ENCODE data around the gene ZSCAN2. TPM values are rescaled to one million over a fixed set of nuclear protein-coding genes. Genes with fewer than 3 reads are reported as not detected.
A peak's percentile ranks its signal among the peaks of the same experiment; 100 is the strongest.

Gene ZSCAN2
- total RNA-seq, 1 donor from 2014 or later = 16.2 TPM

- Mint-ChIP-seq H3K27me3 (ENCODE audit: low read depth, unreplicated experiment) (peaks cover 3% of the 10 kb centered on the region), H3K27ac (ENCODE audit: unreplicated experiment) (peak overlapping the region; percentile 75), H3K36me3 (ENCODE audit: low read depth, unreplicated experiment) (peaks cover 15% of the 10 kb centered on the region), H3K4me1 (ENCODE audit: low read depth, unreplicated experiment) (peaks cover 20% of the 10 kb centered on the region), H3K4me3 (ENCODE audit: unreplicated experiment) (peak overlapping the region; percentile 93), H3K9me3 (ENCODE audit: unreplicated experiment) (peaks cover 3% of the 10 kb centered on the region)
- Histone ChIP-seq H2AFZ (ENCODE audit: low read depth, low read length) (no peak overlapping the region), H3K27ac (ENCODE audit: low read depth, low read length) (peak overlapping the region; percentile 91), H3K9ac (ENCODE audit: low read length) (peak overlapping the region; percentile 93), H3K4me1 (ENCODE audit: insufficient read depth, low read length) (peaks cover 29% of the 10 kb centered on the region), H4K20me1 (ENCODE audit: insufficient read depth, low read length) (peaks cover 2% of the 10 kb centered on the region), H3K4me3 (ENCODE audit: insufficient read depth, low read depth, low read length) (peak overlapping the region; percentile 90), H3K9me3 (ENCODE audit: insufficient read depth, low read depth, low read length) (no peaks in the 10 kb centered on the region), H3K79me2 (ENCODE audit: insufficient read depth, low read length) (peaks cover 24% of the 10 kb centered on the region), H3K27me3 (ENCODE audit: insufficient read depth, low read length) (no peaks in the 10 kb centered on the region), H3K4me2 (ENCODE audit: low read length) (peak overlapping the region; percentile 96), H3K36me3 (ENCODE audit: insufficient read depth, low read length) (no peaks in the 10 kb centered on the region)
- peak; percentile 62 for DNase-seq (ENCODE audit: low read depth)
- FAIRE-seq = no peak
- TF ChIP-seq EZH2 (IDR thresholded peaks at IDR 0.05; ENCODE audit: insufficient read depth, low read length) = no peak
- TF ChIP-seq CTCF (IDR thresholded peaks at IDR 0.05; ENCODE audit: insufficient read depth, low read depth, low read length) = peak; percentile 57
These were observed 54.1 kb downstream of the ZSCAN2 start for GRCh38 chr15:84654689-84655453.

GRCh38 chr15:84656972-84657371, 56.2 kb downstream of the ZSCAN2 start:
- no peak for DNase-seq (ENCODE audit: low read depth)
- FAIRE-seq = no peak
- Mint-ChIP-seq H3K27me3 (ENCODE audit: low read depth, unreplicated experiment) (peaks cover 3% of the 10 kb centered on the region), H3K9me3 (ENCODE audit: unreplicated experiment) (peaks cover 3% of the 10 kb centered on the region), H3K4me3 (ENCODE audit: unreplicated experiment) (peak overlapping the region; percentile 75), H3K36me3 (ENCODE audit: low read depth, unreplicated experiment) (peaks cover 11% of the 10 kb centered on the region), H3K27ac (ENCODE audit: unreplicated experiment) (no peak overlapping the region), H3K4me1 (ENCODE audit: low read depth, unreplicated experiment) (peaks cover 16% of the 10 kb centered on the region)
- Histone ChIP-seq H3K9ac (ENCODE audit: low read length) (no peak overlapping the region), H3K27ac (ENCODE audit: low read depth, low read length) (no peak overlapping the region), H3K36me3 (ENCODE audit: insufficient read depth, low read length) (no peaks in the 10 kb centered on the region), H3K9me3 (ENCODE audit: insufficient read depth, low read depth, low read length) (no peaks in the 10 kb centered on the region), H3K27me3 (ENCODE audit: insufficient read depth, low read length) (no peaks in the 10 kb centered on the region), H3K4me2 (ENCODE audit: low read length) (peak overlapping the region; percentile 88), H4K20me1 (ENCODE audit: insufficient read depth, low read length) (peaks cover 2% of the 10 kb centered on the region), H3K4me1 (ENCODE audit: insufficient read depth, low read length) (peaks cover 25% of the 10 kb centered on the region), H3K4me3 (ENCODE audit: insufficient read depth, low read depth, low read length) (peak overlapping the region; percentile 60), H3K79me2 (ENCODE audit: insufficient read depth, low read length) (peaks cover 21% of the 10 kb centered on the region), H2AFZ (ENCODE audit: low read depth, low read length) (no peak overlapping the region)
- TF ChIP-seq CTCF (IDR thresholded peaks at IDR 0.05; ENCODE audit: insufficient read depth, low read depth, low read length) (no peak), EZH2 (IDR thresholded peaks at IDR 0.05; ENCODE audit: insufficient read depth, low read length) (no peak)

GRCh38 chr15:84657748-84658079, 56.9 kb downstream of the ZSCAN2 start:
- Histone ChIP-seq H3K36me3 (ENCODE audit: insufficient read depth, low read length) (no peaks in the 10 kb centered on the region), H3K27ac (ENCODE audit: low read depth, low read length) (peak overlapping the region; percentile 31), H3K4me3 (ENCODE audit: insufficient read depth, low read depth, low read length) (peak overlapping the region; percentile 60), H4K20me1 (ENCODE audit: insufficient read depth, low read length) (peaks cover 2% of the 10 kb centered on the region), H3K4me2 (ENCODE audit: low read length) (peak overlapping the region; percentile 88), H3K4me1 (ENCODE audit: insufficient read depth, low read length) (peaks cover 25% of the 10 kb centered on the region), H2AFZ (ENCODE audit: low read depth, low read length) (peak overlapping the region; percentile 58), H3K9me3 (ENCODE audit: insufficient read depth, low read depth, low read length) (no peaks in the 10 kb centered on the region), H3K9ac (ENCODE audit: low read length) (peak overlapping the region; percentile 79), H3K79me2 (ENCODE audit: insufficient read depth, low read length) (peaks cover 14% of the 10 kb centered on the region), H3K27me3 (ENCODE audit: insufficient read depth, low read length) (no peaks in the 10 kb centered on the region)
- Mint-ChIP-seq H3K4me1 (ENCODE audit: low read depth, unreplicated experiment) (peaks cover 12% of the 10 kb centered on the region), H3K9me3 (ENCODE audit: unreplicated experiment) (peaks cover 3% of the 10 kb centered on the region), H3K36me3 (ENCODE audit: low read depth, unreplicated experiment) (peaks cover 11% of the 10 kb centered on the region), H3K4me3 (ENCODE audit: unreplicated experiment) (peak overlapping the region; percentile 75), H3K27ac (ENCODE audit: unreplicated experiment) (no peak overlapping the region), H3K27me3 (ENCODE audit: low read depth, unreplicated experiment) (peaks cover 3% of the 10 kb centered on the region)
- no peak for DNase-seq (ENCODE audit: low read depth)
- no peak for TF ChIP-seq EZH2 (IDR thresholded peaks at IDR 0.05; ENCODE audit: insufficient read depth, low read length)
- no peak for FAIRE-seq

All from astrocyte (in vitro differentiated cells and primary cell).